ENCODE results near the gene INPP4B. TPM values are rescaled to one million over a fixed set of nuclear protein-coding genes. Genes with fewer than 3 reads are reported as not detected.

INPP4B gene
- total and polyA plus RNA-seq, 2 of the 4 experiments (the other 2 are of a cell fraction) = 1.8 to 14.0 TPM

DNA sequence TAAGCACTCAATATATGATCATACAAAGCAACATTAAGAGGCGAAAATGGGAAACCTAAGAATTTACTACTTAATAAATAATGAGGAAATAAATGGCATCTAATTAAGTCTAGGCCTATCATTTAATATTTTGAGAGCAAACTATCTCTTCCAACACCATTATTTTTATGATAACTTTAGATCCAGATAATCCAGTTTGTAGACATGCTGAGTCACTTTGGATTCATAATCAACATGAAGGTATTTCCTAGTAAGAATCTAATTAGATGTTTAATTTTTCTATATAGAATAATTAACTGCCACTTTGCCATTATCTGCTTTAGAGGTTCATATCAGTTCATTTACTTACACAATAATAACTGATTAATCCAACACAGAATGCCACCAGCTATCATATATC lies 336.2 kb downstream of the INPP4B start:
- Histone ChIP-seq H4K8ac (ENCODE audit: low read depth in 2 of 2, low read length in 2 of 2) (no peak overlapping the region), H3K9me1 (ENCODE audit: insufficient read depth, low read length) (no peaks in the 10 kb centered on the region), H2AFZ (replicated peaks; ENCODE audit: low read length, poor library complexity) (no peak overlapping the region), H2BK15ac (ENCODE audit: low read depth, low read length) (no peak overlapping the region), H4K5ac (ENCODE audit: low read depth, low read length) (no peak overlapping the region), H2BK20ac (ENCODE audit: low read depth, low read length) (no peak overlapping the region), H3K27ac (ENCODE audit: insufficient read depth, low read length) (no peak overlapping the region), H3K4me2 (ENCODE audit: low read depth, low read length) (no peak overlapping the region), H4K91ac (ENCODE audit: insufficient read depth, low read depth, low read length) (no peak overlapping the region), H3K79me1 (ENCODE audit: low read depth in 1 of 2, low read length in 2 of 2) (no peaks in the 10 kb centered on the region), H3K14ac (replicated peaks; ENCODE audit: low read depth, low read length) (no peak overlapping the region), H2BK5ac (ENCODE audit: low read depth, low read length, poor library complexity, severe bottlenecking) (no peak overlapping the region), H3K4ac (ENCODE audit: low read depth, low read length) (no peak overlapping the region), H3K18ac (ENCODE audit: low read depth, low read length) (no peak overlapping the region), H2AK5ac (ENCODE audit: low read depth, low read length) (no peak overlapping the region), H3K4me1 (ENCODE audit: control insufficient read depth, insufficient read depth, low read length) (no peaks in the 10 kb centered on the region), H4K20me1 (ENCODE audit: insufficient read depth, low read length) (no peaks in the 10 kb centered on the region), H3K23ac (ENCODE audit: low read depth, low read length) (no peak overlapping the region), H3K56ac (ENCODE audit: extremely low read depth, insufficient read depth, low read length) (no peak overlapping the region), H3K9me3 (ENCODE audit: control insufficient read depth, insufficient read depth, low read length) (no peaks in the 10 kb centered on the region), H3K27me3 (ENCODE audit: control insufficient read depth, insufficient read depth, low read length) (no peaks in the 10 kb centered on the region), H3K4me3 (ENCODE audit: insufficient read depth, low read depth, low read length) (no peak overlapping the region), H3K36me3 (ENCODE audit: control insufficient read depth, insufficient read depth, low read length) (no peaks in the 10 kb centered on the region), H2BK120ac (ENCODE audit: low read depth, low read length) (no peak overlapping the region), H3K9ac (ENCODE audit: low read depth, low read length) (no peak overlapping the region), H2AK9ac (replicated peaks; ENCODE audit: low read depth, low read length, poor library complexity) (no peak overlapping the region)
- no CpG with 5 or more reads among the region's 1 CpG for WGBS, 2 experiments (ENCODE audit: extremely low coverage in 2 of 2, insufficient read length in 1 of 2)
- ATAC-seq (ENCODE audit: low read depth) (no peak), DNase-seq (no peak)
- intact Hi-C loops (cut with micrococcal nuclease) = no loop called here
- no TSS peak for BruUV-seq (replicated peaks)
- dilution Hi-C loops (cut with HindIII; ENCODE audit: low sequenced_read_pairs, unreplicated experiment) = no loop called here
- ChIA-PET POLR2A (ENCODE audit: unreplicated experiment) (no interaction called here), CTCF (no interaction called here)
- in situ Hi-C loops (cut with MboI; ENCODE audit: low sequenced_read_pairs) = no loop called here
- TF ChIP-seq, protein P1, sequence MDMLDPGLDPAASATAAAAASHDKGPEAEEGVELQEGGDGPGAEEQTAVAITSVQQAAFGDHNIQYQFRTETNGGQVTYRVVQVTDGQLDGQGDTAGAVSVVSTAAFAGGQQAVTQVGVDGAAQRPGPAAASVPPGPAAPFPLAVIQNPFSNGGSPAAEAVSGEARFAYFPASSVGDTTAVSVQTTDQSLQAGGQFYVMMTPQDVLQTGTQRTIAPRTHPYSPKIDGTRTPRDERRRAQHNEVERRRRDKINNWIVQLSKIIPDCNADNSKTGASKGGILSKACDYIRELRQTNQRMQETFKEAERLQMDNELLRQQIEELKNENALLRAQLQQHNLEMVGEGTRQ (IDR thresholded peaks at IDR 0.05; ENCODE audit: low read depth, low read length) = no peak
- TF ChIP-seq FOS (IDR thresholded peaks at IDR 0.05; ENCODE audit: low read depth, low read length) (no peak), RFX5 (IDR thresholded peaks at IDR 0.05; ENCODE audit: low read depth, low read length) (no peak), CEBPB (IDR thresholded peaks at IDR 0.05; ENCODE audit: low read depth, low read length) (no peak), POLR2A (IDR thresholded peaks at IDR 0.05; ENCODE audit: low read depth, low read length) (no peak), RCOR1 (IDR thresholded peaks at IDR 0.05; ENCODE audit: insufficient replicate concordance, low read length) (no peak), NFE2L2 (IDR thresholded peaks at IDR 0.05; ENCODE audit: low read depth, low read length) (no peak), MAZ (IDR thresholded peaks at IDR 0.05; ENCODE audit: borderline replicate concordance, low read depth, low read length) (no peak)
- TF ChIP-seq, protein P2, sequence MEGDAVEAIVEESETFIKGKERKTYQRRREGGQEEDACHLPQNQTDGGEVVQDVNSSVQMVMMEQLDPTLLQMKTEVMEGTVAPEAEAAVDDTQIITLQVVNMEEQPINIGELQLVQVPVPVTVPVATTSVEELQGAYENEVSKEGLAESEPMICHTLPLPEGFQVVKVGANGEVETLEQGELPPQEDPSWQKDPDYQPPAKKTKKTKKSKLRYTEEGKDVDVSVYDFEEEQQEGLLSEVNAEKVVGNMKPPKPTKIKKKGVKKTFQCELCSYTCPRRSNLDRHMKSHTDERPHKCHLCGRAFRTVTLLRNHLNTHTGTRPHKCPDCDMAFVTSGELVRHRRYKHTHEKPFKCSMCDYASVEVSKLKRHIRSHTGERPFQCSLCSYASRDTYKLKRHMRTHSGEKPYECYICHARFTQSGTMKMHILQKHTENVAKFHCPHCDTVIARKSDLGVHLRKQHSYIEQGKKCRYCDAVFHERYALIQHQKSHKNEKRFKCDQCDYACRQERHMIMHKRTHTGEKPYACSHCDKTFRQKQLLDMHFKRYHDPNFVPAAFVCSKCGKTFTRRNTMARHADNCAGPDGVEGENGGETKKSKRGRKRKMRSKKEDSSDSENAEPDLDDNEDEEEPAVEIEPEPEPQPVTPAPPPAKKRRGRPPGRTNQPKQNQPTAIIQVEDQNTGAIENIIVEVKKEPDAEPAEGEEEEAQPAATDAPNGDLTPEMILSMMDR (conservative IDR thresholded peaks at IDR 0.05; ENCODE audit: low read depth, low read length) = no peak
